Esophagus muscularis mucosa (tissue), 3 donors: ENCODE data around the gene PDE4A.

Experiments
- EP300 ChIP-seq: sonication (generic); formaldehyde crosslinking; IDR thresholded peaks from one replicate; pipeline ENCODE4 v1.6.1; 2017; ENCODE audit warnings: antibody characterized with exemption
- TF ChIP-seq, protein P1 (sequence below), 3 experiments: fragments of 200-600 bp in 2 of 3; fragments of 450-650 bp in 1 of 3; sonication (generic) in 2 of 3; IDR thresholded peaks; one replicate each; pipeline ENCODE4 v1.5.1; 2017 to 2019; ENCODE audit warnings: antibody characterized with exemption in 3 of 3, mild to moderate bottlenecking in 2 of 3, moderate library complexity in 1 of 3

DNA sequence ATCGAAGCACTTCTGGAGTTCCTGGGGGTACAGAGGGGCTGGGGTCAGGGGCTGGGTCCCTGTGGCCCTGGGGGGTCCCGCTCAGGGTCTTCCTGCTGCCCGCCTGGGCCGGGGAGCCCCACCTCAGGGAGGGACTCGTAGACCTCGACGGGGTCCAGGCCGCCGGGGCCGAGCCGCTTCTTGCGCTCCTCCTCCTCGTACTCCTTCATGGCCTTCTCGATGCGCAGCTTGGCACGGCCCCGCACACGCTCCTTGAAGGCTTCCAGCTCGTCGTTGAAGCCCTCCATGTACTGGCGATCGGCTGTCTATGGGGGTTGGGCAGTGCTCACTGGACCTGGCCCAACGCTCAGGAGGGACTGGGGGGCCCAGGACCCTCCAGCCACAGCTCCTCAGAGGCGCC is 27.2 kb upstream of the PDE4A start:
- TF ChIP-seq, protein P1, sequence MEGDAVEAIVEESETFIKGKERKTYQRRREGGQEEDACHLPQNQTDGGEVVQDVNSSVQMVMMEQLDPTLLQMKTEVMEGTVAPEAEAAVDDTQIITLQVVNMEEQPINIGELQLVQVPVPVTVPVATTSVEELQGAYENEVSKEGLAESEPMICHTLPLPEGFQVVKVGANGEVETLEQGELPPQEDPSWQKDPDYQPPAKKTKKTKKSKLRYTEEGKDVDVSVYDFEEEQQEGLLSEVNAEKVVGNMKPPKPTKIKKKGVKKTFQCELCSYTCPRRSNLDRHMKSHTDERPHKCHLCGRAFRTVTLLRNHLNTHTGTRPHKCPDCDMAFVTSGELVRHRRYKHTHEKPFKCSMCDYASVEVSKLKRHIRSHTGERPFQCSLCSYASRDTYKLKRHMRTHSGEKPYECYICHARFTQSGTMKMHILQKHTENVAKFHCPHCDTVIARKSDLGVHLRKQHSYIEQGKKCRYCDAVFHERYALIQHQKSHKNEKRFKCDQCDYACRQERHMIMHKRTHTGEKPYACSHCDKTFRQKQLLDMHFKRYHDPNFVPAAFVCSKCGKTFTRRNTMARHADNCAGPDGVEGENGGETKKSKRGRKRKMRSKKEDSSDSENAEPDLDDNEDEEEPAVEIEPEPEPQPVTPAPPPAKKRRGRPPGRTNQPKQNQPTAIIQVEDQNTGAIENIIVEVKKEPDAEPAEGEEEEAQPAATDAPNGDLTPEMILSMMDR (IDR thresholded peaks at IDR 0.05), result no peak
- TF ChIP-seq EP300, result no peak
